Loucy (cell line): Measurements from ENCODE around the gene DNM2.

Experiments
- EZH2phosphoT487 ChIP-seq: fragments of 200-600 bp; IDR thresholded peaks from 2 replicates; pipeline ENCODE4 v1.6.1; 2018; ENCODE audit warnings: antibody characterized with exemption, mild to moderate bottlenecking, moderate library complexity, borderline replicate concordance
- TF ChIP-seq, protein P1 (sequence below): fragments of 200-600 bp; sonication (generic); conservative IDR thresholded peaks from 2 replicates; pipeline ENCODE4 v1.5.1; 2014; ENCODE audit warnings: mild to moderate bottlenecking, antibody characterized with exemption, low read length

DNA sequence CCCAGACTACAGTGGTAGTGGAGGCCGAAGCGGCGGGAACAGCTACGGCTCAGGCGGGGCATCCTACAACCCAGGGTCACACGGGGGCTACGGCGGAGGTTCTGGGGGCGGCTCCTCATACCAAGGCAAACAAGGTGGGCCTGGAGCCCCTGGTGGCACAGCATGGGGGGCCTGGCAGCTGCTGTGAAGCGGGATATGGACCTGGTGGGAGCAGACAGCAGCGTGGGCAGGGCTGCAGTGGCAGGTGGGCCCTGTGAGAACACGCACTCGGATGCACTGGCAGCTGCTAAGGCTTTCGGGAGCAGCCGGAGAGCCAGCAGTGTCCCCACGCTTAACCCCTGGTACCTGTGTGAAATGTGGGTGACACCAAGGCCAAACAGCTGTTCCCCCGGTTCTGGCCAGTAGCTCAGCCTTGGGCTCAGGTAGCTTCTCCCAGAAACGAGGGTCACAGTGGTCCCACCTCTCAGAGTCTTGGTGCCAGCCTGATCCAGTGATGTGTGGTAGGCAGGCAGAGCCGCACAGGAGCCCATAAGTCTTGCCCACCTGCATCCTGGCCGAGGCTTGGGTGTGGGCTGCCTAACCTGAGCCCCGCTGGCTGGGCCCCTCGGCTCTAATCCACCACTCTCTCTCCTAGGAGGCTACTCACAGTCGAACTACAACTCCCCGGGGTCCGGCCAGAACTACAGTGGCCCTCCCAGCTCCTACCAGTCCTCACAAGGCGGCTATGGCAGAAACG lies 29.2 kb upstream of the DNM2 start:
- TF ChIP-seq, protein P1, sequence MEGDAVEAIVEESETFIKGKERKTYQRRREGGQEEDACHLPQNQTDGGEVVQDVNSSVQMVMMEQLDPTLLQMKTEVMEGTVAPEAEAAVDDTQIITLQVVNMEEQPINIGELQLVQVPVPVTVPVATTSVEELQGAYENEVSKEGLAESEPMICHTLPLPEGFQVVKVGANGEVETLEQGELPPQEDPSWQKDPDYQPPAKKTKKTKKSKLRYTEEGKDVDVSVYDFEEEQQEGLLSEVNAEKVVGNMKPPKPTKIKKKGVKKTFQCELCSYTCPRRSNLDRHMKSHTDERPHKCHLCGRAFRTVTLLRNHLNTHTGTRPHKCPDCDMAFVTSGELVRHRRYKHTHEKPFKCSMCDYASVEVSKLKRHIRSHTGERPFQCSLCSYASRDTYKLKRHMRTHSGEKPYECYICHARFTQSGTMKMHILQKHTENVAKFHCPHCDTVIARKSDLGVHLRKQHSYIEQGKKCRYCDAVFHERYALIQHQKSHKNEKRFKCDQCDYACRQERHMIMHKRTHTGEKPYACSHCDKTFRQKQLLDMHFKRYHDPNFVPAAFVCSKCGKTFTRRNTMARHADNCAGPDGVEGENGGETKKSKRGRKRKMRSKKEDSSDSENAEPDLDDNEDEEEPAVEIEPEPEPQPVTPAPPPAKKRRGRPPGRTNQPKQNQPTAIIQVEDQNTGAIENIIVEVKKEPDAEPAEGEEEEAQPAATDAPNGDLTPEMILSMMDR: no peak
- no peak for TF ChIP-seq EZH2phosphoT487
